HG03442 (cell line): ENCODE data around the gene MGP.
A peak's percentile ranks its signal among the peaks of the same experiment; 100 is the strongest.

Experiments used
- ATAC-seq: cut with Tn5 transposase; IDR thresholded peaks from one replicate; pipeline ENCODE4 v1.9.1; 2021; ENCODE audit warnings: mild to moderate bottlenecking, moderate library complexity; ENCODE audit not compliant: unreplicated experiment

MGP gene

GRCh38 chr12:14868916-14869506, 16.6 kb downstream of the MGP start:
- no peak for ATAC-seq

- ATAC-seq: no peak
Measured at GRCh38 chr12:14860490-14860889, 25.2 kb downstream of the MGP start.

- ATAC-seq: no peak
Measured at GRCh38 chr12:14858513-14858912, 27.1 kb downstream of the MGP start.

- no peak for ATAC-seq
Measured at GRCh38 chr12:14854586-14855183, 31.0 kb downstream of the MGP start.

GRCh38 chr12:14853961-14854360, 31.7 kb downstream of the MGP start:
- no peak for ATAC-seq

- no peak for ATAC-seq
Measured at GRCh38 chr12:14852880-14853279, 32.8 kb downstream of the MGP start.

- peak; percentile 67 for ATAC-seq
Measured at GRCh38 chr12:14850929-14851663, 34.6 kb downstream of the MGP start.

- ATAC-seq: no peak
Measured at GRCh38 chr12:14849661-14850060, 36.0 kb downstream of the MGP start.

GRCh38 chr12:14846876-14847580, 38.6 kb downstream of the MGP start:
- no peak for ATAC-seq

GRCh38 chr12:14846042-14846587, 39.5 kb downstream of the MGP start:
- ATAC-seq: no peak

GRCh38 chr12:14845350-14845750, 40.3 kb downstream of the MGP start:
- ATAC-seq: no peak

GRCh38 chr12:14844401-14844800, 41.3 kb downstream of the MGP start:
- no peak for ATAC-seq

- ATAC-seq: no peak
Measured at GRCh38 chr12:14843425-14843887, 42.2 kb downstream of the MGP start, which contains the start of gene ART4. Gene ART4 (minus strand): TSS chr12:14843526. CDS start chr12:14843113, 413 bp downstream.

- ATAC-seq: no peak
Measured at GRCh38 chr12:14842315-14842714, 43.3 kb downstream of the MGP start.

- no peak for ATAC-seq
Measured at GRCh38 chr12:14841761-14842160, 43.9 kb downstream of the MGP start.

- no peak for ATAC-seq
Measured at GRCh38 chr12:14840616-14841015, 45.0 kb downstream of the MGP start.

- no peak for ATAC-seq
Measured at GRCh38 chr12:14839262-14839661, 46.4 kb downstream of the MGP start.

- ATAC-seq: no peak
Measured at GRCh38 chr12:14836336-14837210, 49.1 kb downstream of the MGP start.

- no peak for ATAC-seq
Measured at GRCh38 chr12:14834509-14834908, 51.1 kb downstream of the MGP start.

GRCh38 chr12:14833952-14834351, 51.7 kb downstream of the MGP start:
- ATAC-seq: no peak
